COLO829 (cell line): ENCODE data around the gene UVSSA.
"Not testable (repeated sequence)": the region's sequence is repeated elsewhere in the genome, so short reads cannot be mapped to it uniquely, and the experiment has no call there.

Experiments used
- DNase-seq: peaks from one replicate; pipeline ENCODE4 v3.0.0; 2012; ENCODE audit warnings: low spot score

The UVSSA gene

DNA sequence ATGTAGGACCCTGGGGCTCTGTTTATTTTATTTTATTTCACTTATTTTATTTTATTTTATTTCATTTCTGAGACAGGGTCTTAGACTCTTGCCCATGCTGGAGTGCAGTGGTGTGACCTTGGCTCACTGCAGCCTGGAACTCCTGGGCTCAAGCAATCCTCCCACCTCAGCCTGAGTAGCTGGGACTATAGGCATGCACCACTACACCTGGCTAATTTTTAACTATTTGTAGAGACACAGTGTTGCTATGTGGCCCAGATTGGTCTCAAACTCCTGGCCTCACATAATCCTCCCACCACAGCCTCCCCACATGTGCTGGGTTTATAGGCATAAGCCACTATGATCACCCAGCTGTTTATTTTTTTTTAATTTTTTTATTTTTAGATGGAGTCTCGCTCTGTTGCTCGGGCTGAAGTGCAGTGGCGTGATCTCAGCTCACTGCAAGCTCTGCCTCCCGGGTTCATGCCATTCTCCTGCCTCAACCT is 96.7 kb downstream of the UVSSA start:
- DNase-seq: not testable (repeated sequence)
